ENCODE measurements around the gene GRIK4. TPM values are rescaled to one million over a fixed set of nuclear protein-coding genes. Genes with fewer than 3 reads are reported as not detected.

The GRIK4 gene
- total RNA-seq, 4 donors from 2014 or later: 0.57 to 0.85 TPM; not detected in 2

- TF ChIP-seq CTCF (IDR thresholded peaks at IDR 0.05; ENCODE audit: low read depth): no peak
Observed at GRCh38 chr11:120969993-120970392, 458.4 kb downstream of the GRIK4 start.

DNA sequence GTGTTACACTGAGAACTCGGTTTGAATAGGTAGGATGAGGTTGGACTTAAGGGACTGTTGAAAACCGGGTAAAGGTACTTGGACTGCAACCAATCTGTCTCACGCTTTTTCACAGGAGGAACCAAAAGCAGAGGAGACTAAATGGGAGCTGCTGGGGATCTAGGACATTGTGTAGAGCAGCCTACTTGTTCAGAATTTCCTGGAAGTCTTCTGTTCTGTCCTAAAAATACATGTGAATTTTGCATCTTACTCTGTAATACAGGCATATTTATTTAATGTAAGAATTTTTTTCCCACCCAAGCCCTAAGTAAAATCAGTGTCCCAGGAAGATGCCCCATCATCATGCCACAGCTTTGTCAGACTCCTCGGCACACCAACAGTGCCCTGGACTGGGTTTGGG, 460.3 kb downstream of the GRIK4 start:
- TF ChIP-seq CTCF (IDR thresholded peaks at IDR 0.05; ENCODE audit: low read depth): no peak

- TF ChIP-seq CTCF (IDR thresholded peaks at IDR 0.05; ENCODE audit: low read depth): no peak
Observed at GRCh38 chr11:120972621-120973020, 461.1 kb downstream of the GRIK4 start.

GRCh38 chr11:120973501-120973900, 462.0 kb downstream of the GRIK4 start:
- TF ChIP-seq CTCF (IDR thresholded peaks at IDR 0.05; ENCODE audit: low read depth): no peak

DNA sequence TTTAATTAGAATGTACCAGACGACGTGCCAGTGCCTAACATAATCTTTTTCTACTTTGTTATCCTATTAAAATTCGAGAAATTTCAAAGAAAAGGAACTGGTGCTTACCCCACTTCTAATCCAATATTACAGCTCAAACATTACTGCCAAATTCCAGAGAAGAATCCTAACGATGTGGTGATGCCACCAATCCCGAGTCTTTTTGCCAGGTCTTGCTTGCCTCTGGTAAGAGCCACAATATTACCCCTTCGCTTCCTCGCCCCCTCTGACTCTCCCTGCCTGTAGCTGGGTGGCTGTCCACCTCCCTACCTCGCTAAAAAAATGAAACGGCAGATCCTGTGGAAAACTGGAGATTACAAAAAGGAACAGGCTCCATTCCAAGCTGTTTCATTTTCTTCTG, 462.9 kb downstream of the GRIK4 start:
- no peak for TF ChIP-seq CTCF (IDR thresholded peaks at IDR 0.05; ENCODE audit: low read depth)

GRCh38 chr11:120974965-120975364, 463.4 kb downstream of the GRIK4 start:
- TF ChIP-seq CTCF (IDR thresholded peaks at IDR 0.05; ENCODE audit: low read depth): no peak

DNA sequence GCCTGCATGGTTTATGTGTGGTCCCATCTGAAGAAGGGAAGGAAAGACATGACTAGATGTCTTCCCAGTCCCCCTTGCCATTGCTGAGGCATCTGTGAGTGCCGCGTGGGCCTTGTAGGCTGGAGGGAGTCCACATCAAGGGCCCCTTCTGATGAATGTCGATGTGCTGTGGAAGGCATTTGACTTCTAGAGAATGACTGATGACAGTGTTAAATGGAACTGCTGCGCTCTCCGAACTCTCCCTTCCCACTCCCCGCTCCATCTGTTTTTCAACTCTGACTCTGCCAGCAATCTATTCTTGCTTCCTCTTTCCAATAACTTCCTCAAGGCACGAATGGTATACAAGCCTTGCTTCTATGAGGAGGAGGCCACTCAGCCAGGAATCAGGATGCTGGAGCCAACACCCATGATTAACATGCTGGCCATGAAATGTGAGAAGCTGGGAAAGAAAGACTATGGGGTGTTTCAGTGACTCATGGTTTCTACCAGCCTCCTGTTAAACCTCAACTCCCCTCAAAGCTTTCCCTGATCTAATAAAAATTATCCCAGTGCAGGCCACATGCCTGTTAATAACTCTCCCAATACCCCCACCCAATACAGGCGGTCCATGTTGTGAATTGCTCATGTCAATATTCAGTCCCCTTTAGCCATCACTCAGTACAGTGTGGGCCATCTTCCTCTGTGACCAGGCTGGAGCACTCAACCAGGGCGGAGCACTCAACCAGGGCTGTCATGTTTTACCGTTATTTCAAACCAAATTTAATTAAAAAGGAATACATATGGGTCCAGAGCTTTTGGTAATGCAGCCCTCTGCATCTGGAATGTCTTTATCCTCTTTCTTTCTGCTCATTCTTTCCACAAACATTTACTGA, 466.0 kb downstream of the GRIK4 start:
- no peak for TF ChIP-seq CTCF (IDR thresholded peaks at IDR 0.05; ENCODE audit: low read depth)
